NCI-H460 (cell line): ENCODE measurements around the gene CNOT11. TPM values are rescaled to one million over a fixed set of nuclear protein-coding genes. Genes with fewer than 3 reads are reported as not detected.
"Not testable (repeated sequence)": the region's sequence is repeated elsewhere in the genome, so short reads cannot be mapped to it uniquely, and the experiment has no call there.

ENCODE experiments used
- DNase-seq: peaks from one replicate; pipeline ENCODE4 v3.0.0-alpha.2; 2016; ENCODE audit warnings: low read depth; ENCODE audit errors: extremely low read depth
- total RNA-seq: library from RNA; depleted of rRNA; stranded (reverse); fragments of >200 nt; shearing (Covaris generic); gene quantifications from 2 replicates; pipeline ENCODE4 v1.2.3, GENCODE V29; 2014

Gene CNOT11
- total RNA-seq, 1 experiment from 2014 or later, result 56.6 TPM

- not testable (repeated sequence) for DNase-seq
Measured at GRCh38 chr2:101244899-101245298, 7.8 kb upstream of the CNOT11 start.

- not testable (repeated sequence) for DNase-seq
Measured at GRCh38 chr2:101245468-101245867, 7.2 kb upstream of the CNOT11 start.

GRCh38 chr2:101248756-101249155, 3.9 kb upstream of the CNOT11 start:
- DNase-seq, result not testable (repeated sequence)

- no peak for DNase-seq
Measured at GRCh38 chr2:101249826-101250225, 2.9 kb upstream of the CNOT11 start.

GRCh38 chr2:101251246-101251781, 1.4 kb upstream of the CNOT11 start:
- not testable (repeated sequence) for DNase-seq

- peak; percentile 14 for DNase-seq
Measured at GRCh38 chr2:101251844-101252407, 760 bp upstream of the CNOT11 start.

GRCh38 chr2:101253013-101253702, 472 bp downstream of the CNOT11 start:
- peak; percentile 30 for DNase-seq

- no peak for DNase-seq
Measured at GRCh38 chr2:101253703-101254450, 1.2 kb downstream of the CNOT11 start.

GRCh38 chr2:101255501-101255900, 2.8 kb downstream of the CNOT11 start:
- DNase-seq, result no peak

- no peak for DNase-seq
Measured at GRCh38 chr2:101256316-101256715, 3.6 kb downstream of the CNOT11 start.

GRCh38 chr2:101258804-101259203, 6.1 kb downstream of the CNOT11 start:
- no peak for DNase-seq

GRCh38 chr2:101262142-101262541, 9.5 kb downstream of the CNOT11 start:
- no peak for DNase-seq

- no peak for DNase-seq
Measured at GRCh38 chr2:101263377-101263800, 10.7 kb downstream of the CNOT11 start.

- DNase-seq, result no peak
Measured at GRCh38 chr2:101264360-101264939, 11.8 kb downstream of the CNOT11 start.

GRCh38 chr2:101265893-101266499, 13.3 kb downstream of the CNOT11 start:
- DNase-seq, result no peak

- DNase-seq, result no peak
Measured at GRCh38 chr2:101267671-101268656, 15.3 kb downstream of the CNOT11 start.

GRCh38 chr2:101270700-101271259, 18.1 kb downstream of the CNOT11 start:
- no peak for DNase-seq

GRCh38 chr2:101272045-101272784, 19.5 kb downstream of the CNOT11 start:
- DNase-seq, result no peak
